ENCODE results near the gene ARSG.
"Not testable (repeated sequence)": the region's sequence is repeated elsewhere in the genome, so short reads cannot be mapped to it uniquely, and the experiment has no call there.

Gene ARSG

DNA sequence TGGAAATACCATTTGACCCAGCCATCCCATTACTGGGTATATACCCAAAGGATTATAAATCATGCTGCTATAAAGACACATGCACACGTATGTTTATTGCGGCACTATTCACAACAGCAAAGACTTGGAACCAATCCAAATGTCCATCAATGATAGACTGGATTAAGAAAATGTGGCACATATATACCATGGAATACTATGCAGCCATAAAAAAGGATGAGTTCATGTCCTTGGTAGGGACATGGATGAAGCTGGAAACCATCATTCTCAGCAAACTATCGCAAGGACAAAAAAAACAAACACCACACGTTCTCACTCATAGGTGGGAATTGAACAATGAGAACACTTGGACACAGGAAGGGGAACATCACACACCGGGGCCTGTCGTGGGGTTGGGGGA, 9.3 kb upstream of the ARSG start:
- DNase-seq = not testable (repeated sequence)

DNA sequence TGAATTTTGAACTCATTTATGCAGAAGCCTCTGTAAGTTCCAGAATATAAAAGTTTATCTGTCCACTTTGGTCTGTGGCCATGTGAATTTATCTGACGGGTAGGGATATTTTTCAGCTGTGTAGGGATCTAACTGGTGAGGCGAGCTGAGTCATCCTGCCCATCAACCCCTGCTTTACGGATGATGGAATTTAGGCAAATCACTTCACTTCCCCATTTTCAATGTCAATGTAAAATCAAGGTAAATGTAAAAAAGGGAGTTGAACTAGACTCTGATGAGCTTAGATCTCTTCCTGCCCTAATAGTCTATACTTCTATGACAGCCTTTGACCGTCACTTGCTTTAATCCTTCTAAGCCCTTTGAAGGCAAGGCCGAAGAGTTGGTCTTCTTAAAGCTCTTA, 2.9 kb upstream of the ARSG start:
- no peak for DNase-seq

DNA sequence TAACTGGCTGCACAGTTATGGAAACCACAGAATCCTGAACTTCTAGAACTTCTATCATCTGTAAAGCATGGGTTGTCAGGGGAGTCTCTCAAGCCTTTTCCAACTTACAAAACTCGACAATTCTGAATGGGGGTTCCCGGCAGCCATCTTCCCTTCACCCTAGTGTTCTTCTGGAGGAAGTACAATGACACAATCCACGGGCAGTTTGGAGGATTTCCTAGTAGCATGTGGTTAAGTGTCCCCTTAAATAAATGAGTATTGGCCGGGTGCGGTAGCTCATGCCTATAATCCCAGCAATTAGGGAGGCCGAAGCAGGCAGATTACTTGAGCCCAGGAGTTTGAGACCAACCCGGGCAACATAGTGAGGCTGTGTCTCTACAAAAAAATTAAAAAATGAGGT, 2.5 kb upstream of the ARSG start:
- no peak for DNase-seq

DNA sequence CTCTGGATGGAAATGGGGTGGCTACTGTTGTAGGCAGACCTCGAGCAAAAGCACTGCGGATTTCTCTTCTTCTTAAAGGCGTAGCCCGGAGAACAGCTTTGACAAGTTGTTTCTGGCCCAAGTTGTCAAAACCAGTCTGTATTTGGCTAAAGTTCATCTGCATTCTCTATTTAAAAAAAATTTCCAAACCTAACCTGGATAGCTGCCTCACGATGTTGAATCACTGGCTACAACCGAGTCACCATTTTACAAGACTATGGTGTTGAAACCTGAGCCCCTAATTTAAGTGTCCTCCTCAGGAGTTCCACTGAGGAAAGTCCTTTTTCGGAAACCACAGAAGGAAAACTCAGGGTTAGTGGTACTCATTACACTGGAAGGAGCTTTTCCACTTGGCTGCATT, 1.8 kb upstream of the ARSG start:
- DNase-seq = no peak

DNA sequence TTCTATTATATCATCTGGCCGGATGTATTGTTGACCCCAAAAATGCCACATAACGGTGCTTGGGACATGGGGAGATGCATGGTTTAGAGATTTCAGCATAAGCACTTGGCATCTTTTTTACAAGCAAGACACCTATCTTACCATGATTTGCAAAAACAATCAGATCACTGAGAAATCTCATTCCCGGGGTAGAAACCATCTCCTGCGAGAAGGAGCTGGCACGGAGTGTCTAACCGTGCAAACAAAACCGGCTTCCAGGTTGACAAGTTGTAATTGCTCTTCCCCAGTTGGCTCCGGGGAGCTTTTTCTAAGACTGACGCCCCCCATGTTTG, 1.4 kb upstream of the ARSG start:
- no peak for DNase-seq

DNA sequence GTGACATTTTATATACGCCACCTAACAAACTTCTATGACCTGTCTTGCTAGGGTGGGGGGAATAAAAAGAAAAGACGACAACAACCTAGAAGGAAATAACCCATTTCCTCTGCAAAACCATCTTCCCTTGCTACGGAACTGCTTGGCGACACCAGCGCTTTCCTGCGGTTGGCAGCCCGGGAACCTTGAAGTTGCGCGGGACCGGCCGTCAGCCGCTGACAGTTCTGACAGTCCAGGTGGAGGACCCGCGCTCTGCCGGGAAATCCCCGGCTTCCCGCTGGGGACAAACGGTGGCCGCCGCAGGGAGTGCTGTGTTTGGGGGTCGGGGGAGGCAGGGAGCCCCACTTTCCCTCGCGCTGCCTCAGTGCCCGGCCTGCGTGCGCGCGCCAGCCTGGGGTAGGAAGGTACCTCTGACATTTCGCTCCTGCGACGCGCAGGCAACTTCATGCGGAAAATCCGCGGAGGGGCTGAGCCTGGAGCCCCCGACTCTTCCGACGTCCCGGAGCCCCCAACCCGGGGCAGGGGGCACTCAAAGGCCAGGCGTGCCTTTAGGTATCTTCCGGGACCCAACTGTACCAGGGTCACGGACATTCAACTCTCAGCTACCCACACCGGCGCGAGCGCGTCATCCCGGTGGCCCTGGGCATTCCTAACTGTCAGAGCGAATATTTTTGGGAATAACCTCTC, 884 bp upstream of the ARSG start:
- DNase-seq = no peak

DNA sequence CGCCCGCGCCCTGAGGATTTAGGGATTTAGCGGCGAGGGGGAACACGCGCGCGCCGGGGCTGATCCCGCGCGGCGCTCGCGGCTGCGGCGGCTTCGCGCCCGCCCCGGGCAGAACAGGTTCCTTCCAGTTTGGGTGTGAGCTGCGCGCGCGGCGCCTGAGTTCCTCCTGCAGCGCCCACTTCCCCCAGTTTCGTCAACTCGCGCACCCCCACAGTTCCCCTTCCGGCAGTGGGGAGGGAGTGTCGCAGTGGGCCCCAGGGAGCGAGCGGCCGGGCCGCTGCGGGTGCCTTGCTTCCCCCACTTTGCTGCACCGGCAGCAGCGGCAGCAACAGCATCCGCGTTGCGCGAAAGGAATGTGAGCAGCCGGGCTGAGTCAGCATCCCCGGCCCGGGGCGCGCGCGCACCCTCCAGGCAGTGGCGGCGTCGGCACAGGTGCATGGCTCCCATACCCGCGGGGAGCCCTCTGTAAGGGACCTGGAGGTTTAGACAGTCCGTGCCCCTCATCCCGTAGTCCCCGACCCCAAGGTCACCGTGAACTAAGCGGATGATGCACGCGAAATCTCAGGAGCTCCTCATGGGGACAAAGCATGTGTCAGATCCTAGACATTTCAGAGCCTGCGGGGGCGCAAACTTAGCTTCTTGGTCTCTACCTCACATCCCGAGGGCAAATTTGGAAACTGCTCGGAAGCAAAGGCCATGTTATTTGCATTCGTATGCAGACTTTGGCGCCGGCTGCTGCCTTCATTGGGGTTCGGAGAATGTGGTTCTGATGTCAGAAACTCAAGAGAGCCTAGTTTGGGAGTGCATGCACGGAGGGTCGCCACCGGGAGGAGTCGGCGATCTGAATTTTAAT, 767 bp downstream of the ARSG start:
- DNase-seq = no peak

DNA sequence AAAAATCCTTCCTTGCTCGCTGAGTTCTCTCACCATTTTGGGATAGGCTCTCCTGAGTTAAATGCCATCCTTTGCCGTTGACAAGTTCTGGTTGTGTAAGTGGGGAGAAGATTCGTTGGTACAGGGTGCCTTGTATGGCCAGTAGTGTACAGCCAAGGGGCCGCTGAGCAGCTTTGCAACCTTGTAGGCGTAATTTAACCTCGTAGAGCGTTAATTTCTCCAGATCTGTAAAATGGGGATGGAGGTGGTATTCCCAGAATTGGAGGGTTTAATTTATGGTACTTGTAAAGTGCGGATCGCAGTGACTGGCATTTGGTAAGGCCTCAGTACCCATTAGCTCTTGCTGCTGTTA, 1.4 kb downstream of the ARSG start:
- DNase-seq = no peak

DNA sequence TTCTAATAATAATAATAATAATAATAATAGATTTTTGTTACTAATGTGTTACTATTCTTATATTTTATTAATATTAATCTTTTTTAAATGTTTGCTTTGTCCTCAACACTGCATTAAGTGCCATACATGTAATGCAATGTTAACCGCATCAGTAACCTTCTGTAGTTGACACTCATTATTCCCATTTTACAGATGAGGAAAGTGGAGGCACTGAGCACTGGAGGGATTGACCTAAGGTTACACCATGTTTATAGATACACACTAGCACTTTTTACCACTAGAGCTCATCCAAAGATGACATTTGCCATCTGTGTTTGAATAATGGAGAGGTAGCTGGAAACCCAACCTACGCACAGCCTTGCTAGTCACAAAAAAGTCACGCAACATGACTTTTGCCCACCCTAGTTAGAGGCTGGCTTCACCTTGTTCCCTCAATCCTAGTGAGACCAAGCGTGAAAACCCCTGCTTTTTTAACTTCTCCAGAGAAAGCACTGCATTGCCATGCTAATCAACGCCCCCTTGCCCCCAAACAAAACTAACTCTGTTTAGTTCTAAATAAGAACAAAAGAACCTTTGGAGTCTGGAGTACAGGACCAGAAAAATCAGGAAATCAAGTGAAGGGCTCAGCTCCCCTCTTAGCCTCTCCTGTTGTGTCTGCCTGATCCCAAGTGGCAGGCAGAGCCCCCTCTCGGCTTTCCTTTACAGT, 2.3 kb downstream of the ARSG start:
- DNase-seq = no peak

DNA sequence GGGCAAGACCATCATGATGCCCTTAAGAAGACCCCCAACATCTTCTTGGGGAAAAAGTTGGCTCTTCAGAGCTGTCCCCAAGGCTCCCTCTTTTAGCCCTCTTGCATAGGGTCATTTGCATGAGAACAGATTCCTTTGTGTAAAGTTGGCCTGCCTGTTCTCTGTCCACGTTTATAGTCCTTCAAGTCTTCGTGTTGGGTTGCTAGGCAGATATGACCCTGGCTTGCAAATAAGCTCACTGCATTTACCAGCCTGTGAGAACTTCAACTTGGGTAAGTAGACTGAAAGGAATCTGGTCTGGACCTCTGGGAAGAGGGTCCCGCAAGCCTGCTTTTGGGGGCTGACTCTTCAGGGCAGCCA, 2.9 kb downstream of the ARSG start:
- DNase-seq = no peak

DNA sequence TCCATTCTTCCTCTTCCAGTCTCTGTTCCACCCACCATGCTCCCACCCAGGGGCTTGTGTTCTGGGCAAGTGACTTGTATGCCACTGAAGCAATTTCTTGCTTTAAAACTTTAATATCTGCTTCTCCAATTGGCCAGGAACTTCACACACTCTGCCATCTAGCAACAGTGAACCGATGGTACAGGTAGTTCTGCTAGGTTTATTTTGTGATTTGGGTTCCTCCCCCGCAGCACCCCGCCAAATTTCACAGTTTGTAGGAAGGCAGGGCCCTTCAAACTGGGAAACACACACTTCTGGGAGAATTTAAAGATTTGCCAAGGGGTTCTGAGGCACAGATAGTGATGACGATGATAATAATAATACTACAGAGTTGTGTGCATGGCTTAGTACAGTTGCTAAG, 3.3 kb downstream of the ARSG start:
- no peak for DNase-seq

DNA sequence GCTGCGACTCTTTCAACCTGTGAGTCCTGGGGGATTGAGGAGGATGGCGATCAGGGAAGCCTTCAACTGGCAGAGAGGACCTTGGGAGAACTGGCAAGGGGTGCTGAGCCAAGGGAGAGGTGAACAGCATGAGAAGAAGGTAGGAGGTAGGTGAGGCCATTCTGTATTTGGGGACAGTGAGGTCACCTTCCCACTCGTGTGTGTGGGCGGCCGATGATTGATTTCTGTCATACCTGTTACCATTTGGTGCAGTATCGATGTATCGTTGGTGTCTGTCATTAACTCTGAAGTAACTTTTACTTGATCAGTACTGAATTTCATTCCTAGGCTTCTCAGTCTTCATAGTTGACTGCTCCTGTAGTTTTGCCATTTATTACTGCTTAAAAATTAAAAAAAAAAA, 3.8 kb downstream of the ARSG start:
- no peak for DNase-seq

DNA sequence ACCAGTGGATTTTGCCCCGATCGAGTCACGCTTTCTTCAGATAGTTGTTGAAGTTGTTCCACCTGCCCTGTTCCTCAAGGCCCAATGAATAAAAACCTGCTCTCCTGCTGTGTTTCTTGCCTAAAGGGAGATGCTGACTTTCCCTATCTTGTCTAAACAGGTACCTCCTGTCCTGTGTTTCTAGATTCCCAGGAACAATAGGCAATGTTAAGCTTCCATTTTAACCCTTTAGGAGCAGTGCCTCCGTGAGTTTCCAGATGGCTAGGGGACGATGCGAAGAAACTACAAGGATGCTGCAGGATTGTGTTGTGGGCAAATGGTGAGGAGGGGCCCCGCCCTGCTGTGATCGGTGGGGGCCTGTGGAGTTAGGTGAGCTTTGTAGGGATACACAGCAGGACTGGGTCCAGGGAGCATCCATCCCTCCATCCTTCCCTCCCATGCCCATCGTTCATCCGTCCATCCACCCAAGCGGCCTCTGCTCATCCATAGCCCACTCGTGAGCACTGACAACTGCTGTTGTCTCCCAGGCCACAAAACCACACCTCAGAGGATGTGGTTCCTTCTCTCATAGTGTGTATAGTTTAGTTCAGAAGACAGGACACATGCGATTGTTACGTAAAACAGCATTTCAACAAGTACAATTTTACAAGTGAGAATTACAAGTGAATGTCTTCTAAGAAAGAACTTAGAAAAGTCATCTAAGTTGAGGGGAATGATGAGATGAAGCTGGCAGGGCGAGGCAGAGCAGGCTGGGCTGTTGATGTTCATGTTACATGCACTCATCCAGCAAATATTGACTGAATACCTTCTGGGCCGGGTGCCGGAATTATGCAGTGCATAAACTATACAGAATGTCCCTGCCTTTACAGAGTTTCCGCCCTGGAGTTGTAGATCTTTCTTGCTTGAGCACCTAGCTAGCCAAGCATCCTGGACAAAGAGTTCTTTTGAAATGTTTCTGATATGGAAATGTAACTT, 5.2 kb downstream of the ARSG start:
- DNase-seq = no peak

DNA sequence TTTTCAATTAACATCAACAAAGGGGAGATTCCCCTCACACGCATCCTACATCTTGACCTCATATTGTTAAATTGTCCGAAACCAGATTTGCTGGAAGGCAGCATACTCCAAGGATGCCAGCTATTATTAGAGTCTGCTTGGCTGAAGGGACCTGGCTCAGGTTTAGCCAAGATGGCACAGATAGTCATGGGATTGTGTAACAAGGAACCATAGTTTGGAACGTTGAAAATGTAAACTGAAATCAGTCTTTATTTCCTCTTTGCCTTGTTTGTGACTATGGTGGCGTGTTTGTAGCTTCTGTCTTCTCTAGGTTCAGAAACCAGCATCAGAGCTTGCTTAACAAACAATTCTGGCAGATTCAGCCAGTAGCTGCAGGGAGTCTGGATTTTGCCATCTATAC, 5.9 kb downstream of the ARSG start:
- DNase-seq = no peak

DNA sequence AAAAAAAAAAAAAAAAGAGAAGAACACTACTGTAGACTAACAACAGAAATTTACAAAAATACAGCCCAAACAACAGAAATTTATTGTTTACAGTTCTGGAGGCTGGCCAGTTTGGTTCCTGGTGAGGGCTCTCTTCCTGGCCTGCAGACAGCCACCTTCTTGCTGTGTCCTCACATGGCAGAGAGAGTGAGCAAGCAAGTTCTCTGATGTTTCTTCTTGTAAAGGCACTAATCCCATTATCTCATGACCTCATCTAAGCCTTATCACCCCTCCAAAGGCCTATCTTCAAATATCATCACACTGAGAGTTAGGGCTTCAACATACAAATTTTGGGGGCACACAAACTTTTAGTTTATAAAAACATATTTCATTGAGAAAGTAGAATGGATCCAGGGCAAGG, 7.3 kb downstream of the ARSG start:
- no peak for DNase-seq

DNA sequence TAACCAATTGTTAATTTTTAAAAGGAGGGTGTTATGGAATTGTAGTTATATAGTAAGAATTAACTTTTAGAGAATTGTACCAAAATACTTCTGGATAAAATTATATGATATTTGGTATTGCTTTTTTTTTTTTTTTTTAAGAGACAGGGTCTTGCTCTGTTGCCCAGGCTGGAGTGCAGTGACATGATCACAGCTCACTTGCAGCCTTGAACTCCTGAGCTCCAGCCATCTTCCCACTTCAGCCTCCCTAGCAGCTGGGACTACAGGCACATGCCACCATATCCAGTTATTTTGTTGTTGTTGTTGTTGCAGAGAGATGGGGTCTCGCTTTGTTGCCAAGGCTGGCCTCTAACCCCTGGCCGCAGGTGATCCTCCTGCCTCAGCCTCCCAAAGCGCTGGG, 8.5 kb downstream of the ARSG start:
- DNase-seq = no peak

DNA sequence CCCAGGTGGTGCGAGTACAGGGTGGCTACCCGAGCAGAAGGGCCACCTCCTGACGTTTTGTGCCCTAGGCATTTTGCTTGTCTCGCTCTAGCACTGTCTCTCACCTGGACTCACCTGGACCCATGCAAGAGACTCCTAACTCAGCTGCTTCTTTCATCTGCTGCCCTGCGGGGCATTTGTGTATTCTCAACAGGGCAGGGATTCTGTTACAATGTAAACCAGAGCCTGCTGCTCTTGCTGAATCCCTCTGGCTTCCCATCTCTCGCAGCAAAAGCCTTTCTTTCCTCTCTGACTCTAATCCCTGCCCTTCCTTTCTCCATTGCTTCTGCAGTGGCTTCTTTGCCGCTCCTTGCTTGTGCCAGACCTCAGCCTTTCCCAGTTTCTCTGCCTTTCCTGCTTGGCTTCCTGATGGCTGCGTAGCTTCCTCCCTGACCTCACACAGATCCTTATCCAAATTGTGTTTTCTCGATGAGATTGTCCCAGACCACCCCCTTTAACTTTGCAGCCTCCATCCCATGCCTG, 10.2 kb downstream of the ARSG start:
- DNase-seq = no peak

DNA sequence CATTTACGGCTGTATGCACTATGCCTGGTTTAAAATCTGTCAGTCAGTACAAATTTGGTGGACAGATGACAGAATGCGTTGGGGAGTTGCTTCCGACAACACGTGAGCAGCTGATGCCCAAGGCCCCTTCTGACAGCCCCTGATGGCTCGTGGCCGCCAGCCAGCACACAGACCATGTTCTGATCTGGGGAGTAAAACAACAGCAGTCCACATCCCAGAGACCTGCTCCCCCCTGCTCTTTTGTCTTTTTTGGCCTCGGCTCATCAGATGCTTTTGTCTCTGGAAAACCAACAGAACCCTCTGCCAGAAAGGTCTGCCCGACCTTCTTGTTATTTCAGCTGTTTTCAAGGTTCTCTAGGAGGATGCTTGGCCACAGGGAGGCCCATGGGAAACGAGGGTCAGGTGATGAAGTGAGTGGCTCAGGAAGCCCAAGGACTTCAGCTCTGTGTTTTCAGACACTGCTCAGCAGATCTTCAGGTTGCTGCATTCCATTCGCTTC, 10.8 kb downstream of the ARSG start:
- no peak for DNase-seq

DNA sequence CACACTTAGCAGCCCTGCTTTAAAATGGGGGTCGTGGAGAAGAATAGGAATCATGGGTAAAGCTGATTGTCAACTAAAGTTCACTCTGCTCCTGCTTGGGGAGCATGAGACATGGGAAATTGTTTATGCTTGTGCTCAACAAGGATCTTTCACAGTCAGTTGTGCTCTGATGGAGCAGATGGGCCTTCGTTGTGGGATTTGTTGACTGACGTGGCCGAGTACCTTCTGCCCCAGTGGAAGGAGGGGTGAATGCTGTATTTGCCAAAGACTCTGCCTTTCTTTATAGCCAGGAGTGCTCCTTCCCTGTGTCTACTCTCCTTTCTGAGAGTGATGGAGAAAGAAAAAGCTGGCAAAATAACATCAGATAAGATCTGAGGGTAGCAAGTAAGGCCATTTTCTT, 11.4 kb downstream of the ARSG start:
- DNase-seq = no peak

DNA sequence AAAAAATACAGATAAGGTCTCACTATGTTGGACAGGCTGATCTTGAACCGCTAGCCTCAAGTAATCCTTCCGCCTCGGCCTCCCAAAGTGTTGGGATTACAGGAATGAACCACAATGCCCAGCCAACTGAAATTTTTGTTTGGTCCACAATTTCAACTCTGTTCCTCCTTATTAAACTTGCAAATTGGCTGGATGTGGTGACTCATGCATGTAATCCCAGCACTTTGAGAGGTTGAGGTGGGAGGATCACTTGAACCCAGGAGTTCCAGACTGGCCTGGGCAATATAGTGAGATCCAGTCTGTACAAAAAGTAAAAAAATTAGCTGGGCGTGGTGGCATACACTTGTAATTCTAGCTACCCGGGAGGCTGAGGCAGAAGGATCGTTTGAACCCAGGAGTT, 13.4 kb downstream of the ARSG start:
- DNase-seq = no peak

DNA sequence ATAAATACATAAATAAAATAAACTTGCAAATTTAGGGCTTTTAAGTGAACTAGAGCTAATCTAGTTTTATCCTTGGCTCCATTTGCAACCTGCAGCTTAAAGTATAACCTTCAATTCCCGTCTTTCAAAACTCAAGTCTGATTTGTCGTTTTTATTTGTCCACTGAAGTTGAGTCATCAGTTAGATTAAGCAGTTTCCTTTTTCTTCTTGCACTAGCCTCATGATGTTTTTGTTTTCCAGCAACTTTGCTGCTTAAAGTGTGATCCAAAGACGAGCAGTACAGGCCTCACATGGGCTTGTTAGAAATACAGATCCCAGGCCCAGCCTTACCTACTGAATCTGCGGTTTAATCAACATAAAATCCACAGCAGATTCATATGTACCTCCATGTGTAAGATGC, 13.8 kb downstream of the ARSG start:
- no peak for DNase-seq

DNA sequence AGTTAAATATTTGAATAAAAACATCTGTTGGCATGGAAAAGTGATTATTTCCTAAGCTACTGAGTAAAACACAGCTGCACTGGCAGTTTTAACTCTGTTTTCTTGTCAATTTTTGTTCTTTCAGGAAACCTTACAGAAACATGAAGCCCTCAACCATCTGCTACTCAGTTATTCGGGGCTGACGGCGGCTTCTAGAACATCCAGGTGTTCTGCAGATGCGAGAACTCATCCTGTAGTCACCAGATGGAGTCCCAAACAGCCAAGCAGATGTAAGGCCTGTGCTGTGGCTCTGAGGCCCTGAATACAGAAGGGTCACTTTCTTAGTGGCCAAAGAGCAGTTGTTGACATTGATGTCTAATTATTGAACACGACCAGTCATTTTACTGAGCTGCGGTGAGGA, 15.5 kb downstream of the ARSG start:
- DNase-seq = no peak

DNA sequence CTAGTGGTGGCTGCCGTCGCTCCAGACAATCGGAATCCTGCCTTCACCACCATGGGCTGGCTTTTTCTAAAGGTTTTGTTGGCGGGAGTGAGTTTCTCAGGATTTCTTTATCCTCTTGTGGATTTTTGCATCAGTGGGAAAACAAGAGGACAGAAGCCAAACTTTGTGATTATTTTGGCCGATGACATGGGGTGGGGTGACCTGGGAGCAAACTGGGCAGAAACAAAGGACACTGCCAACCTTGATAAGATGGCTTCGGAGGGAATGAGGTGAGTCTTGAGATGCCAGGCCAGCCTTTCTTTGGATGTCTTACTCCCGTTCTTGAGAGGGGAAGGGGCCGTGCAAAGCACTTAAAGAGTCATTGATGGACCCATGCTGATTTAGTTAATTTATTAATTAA, 16.1 kb downstream of the ARSG start:
- DNase-seq = no peak

Data from NCI-H1048 (cell line).